Breast epithelium (tissue), 3 donors: ENCODE measurements around the gene NEK6.

ENCODE experiments used
- CTCF ChIP-seq, 3 donors: fragments of 450-650 bp; IDR thresholded peaks; one replicate each; pipeline ENCODE4 v1.5.1; 2016 to 2017; ENCODE audit warnings: antibody characterized with exemption in 3 of 3, mild to moderate bottlenecking in 3 of 3, moderate library complexity in 3 of 3
- POLR2A ChIP-seq: fragments of 450-650 bp; IDR thresholded peaks from one replicate; pipeline ENCODE4 v1.6.1; 2016; ENCODE audit warnings: antibody characterized with exemption, mild to moderate bottlenecking, moderate library complexity

- TF ChIP-seq POLR2A (no peak), CTCF (IDR thresholded peaks at IDR 0.05) (no peak)
Observed at GRCh38 chr9:124309667-124310084, 51.9 kb downstream of the NEK6 start.
